Hypothalamus (tissue), 51 donors: ENCODE data around the gene LRRIQ1.
"Not testable (repeated sequence)": the region's sequence is repeated elsewhere in the genome, so short reads cannot be mapped to it uniquely, and the experiment has no call there.

Experiments used
- DNase-seq, 51 donors: peaks; one replicate each; lab custom pipeline; 2025; lab: John Stamatoyannopoulos, UW

The LRRIQ1 gene, protein sequence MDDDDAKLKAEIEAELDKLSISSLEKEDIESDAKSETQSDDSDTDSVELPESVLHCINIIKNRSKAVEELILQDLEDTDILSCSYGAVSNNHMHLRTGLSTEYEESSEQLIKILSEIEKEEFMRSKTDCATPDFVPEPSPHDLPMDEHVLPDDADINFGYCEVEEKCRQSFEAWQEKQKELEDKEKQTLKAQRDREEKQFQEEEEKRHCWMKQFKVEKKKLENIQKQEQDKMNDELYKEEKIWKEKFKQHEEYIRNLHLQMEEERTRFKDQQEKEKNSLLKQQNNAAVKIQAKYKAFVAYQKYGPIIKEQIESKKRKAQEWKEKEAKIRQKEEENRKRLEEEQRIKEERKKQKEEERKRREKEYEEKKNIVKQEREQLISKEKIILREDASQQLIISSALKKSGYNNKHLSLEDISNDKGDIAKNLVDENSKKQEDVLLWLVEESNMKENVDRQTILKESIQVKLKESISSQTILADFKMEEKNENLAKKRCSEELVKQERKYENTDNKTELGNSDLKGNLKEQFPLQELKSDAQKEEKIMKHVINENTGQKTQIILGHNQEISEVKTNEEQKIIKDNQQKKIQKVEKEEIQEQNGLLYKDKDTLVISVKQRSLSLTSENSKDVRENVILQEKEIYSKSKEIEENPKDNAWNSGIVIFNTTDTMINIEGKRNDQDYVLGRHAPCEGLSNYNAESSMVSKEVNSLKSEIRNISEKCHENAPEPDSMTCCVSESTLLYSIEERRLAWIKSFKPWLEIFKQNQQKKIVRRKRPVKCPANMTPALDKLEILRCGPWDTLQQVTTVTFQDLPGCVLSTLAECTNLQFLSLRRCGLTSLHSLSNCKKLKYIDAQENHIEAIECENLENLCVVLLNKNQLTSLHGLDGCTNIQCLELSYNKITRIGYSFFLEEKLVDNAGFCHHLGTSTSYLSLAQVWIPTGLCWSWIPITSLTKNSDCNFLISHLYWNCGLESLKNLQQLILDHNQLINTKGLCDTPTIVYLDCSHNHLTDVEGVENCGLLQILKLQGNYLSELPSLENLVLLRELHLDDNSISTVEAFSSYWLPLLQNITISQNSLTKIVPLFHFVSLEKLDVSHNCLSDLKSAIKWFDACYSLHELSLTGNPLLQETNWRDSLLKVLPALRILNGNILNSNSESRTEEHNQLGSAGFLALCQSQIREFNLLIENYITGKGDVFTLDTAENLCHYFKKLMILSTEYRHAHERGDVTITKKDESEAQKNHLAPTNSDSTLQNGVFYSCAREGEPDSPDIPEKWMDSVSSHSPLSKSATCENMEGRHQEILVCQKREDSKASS (N-terminal part only)

DNA sequence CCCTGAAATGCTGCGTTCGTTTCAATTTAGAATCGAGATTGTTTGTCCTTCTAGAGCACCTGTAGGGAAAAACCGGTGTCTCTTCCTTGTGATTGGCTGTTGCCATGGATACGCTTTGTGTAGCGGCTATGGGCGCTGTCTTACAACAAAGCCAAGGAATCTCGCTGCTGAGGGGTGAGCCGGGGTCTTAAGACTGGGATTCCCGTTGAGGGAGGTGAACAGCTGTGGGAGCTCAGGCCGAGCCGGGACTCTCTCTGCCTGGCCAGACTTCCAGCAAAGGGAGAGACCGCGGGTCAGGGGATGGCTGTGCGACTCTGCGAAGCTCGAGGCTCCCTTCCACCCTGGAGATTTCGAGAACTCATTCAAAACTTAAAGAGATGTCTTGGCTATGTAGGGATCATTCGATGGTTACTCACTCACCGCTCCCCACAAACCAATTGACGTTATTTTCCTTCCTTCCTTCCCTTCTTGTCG, at the start of gene LRRIQ1, which contains the start of gene TSPAN19:
LRRIQ1 (plus strand) TSS at position 118 of the 474 bp plus-strand sequence. CDS start 1,826 bp downstream, outside the sequence.
TSPAN19 (minus strand) TSS at position 44 of the 474 bp plus-strand sequence. CDS start 6,331 bp downstream, outside the sequence.
- DNase-seq, result peak in 48 of 51 donors; percentile 1 to 87 (median 46)

DNA sequence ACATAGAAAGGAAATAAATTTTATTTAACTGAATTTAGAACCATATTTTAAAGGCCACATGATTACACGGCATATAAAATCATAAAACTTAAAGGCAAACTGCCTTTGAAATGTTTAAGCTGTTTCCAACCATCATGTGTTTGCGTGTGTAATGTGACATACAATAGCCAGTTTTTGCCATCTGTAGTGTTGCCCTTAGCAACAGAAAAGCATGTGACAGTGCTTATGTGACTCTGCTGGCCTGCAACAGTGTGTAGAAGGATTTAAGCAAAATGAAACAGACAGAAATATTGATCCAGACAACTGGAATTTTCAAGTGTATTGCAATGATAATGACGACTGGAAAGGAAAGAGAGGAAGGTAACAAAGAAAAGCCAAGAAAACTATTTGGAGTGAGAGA, 49.6 kb upstream of the LRRIQ1 start:
- DNase-seq, result peak in 4 of 51 donors; percentile 0 to 18 (median 2)

DNA sequence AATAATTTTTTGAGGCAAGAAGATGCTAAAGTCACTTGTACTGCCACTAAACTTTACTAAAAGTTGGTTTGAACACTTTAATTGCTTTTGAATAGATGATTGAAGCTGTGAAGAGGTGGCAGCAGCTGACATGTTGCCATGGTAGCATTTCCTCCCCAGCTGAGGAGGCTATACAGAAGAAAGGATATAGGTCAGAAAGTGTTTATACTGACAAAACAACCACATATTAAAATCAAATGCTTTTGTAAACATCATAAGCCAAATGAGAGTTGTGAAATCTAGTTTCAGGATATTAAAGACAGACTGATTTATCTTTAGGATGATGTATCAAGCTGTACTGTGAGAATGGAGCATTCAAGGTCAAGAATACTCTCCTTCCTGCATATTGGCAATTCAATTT, 41.7 kb upstream of the LRRIQ1 start:
- no peak for DNase-seq

DNA sequence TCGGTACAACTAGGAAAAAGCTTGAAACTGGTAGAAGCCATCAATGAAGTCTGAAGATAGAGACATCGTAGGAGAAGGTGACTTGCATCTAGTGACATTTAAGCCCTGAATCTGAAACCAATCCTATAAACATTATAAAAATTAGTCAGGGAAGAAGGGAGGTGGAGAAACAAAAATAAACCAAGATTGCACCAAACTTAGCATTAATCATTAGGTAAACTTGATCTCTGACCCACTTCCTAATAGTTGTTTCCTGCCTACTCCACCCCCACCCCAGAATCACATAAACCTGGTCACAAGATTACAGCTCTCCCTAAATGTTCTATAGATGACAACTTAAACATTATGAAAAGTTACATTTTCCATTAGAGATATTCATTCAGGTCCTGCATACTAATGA, 40.5 kb upstream of the LRRIQ1 start:
- no peak for DNase-seq

DNA sequence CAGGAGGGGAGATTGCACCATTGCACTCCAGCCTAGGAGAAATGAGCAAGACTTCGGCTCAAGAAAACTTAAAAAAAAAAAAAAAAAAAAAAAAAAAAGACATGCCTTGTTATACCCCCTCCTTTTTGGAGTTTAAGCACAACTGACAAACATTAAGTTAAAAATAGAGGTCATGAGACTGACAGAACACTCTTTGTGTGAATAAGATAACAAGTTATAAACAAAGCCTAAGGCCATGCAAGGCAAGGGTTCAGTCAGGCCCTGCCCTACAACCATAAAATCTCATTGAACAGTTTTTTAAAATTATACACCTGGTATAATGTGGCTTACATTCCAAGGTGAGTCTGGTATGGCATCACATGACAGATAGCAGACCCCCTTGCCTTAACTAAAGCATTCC, 39.4 kb upstream of the LRRIQ1 start:
- no peak for DNase-seq

DNA sequence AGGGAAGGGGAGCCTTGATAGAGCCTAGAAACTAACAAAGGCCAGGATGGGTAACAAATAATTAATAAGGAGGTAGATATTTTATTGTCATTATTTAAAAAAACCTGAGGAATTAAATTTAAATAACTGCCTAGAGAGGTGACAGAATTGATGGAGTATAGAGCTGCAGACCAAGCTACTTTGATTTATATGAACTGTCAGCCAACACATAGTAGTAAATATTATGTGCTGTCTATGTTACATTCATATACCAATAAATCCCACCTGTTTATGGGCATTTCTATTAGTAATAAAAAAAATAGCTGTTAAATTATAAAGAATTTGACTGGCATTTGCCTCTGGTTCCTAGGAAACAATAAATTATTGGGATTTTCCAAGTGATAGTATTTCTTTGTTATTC, 37.8 kb upstream of the LRRIQ1 start:
- DNase-seq, result no peak

DNA sequence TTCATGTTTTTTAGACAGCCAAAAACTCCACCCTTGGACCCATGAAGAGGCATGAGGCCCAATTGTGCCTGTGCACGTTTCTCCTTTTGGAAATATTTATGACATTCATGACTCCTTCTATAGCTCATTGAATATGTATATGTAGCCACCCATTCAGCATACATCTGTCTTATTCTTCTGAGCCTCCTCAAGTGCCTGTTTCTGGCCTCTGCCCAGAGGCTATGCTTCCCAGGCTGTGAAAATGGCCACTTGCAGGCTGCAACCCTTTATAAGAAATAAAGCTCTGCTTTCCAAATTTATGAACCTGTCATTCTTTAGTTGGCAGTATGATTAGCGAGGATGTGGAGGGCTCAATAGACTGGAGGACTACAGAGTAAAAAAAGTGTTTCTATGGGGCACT, 35.4 kb upstream of the LRRIQ1 start:
- no peak for DNase-seq

DNA sequence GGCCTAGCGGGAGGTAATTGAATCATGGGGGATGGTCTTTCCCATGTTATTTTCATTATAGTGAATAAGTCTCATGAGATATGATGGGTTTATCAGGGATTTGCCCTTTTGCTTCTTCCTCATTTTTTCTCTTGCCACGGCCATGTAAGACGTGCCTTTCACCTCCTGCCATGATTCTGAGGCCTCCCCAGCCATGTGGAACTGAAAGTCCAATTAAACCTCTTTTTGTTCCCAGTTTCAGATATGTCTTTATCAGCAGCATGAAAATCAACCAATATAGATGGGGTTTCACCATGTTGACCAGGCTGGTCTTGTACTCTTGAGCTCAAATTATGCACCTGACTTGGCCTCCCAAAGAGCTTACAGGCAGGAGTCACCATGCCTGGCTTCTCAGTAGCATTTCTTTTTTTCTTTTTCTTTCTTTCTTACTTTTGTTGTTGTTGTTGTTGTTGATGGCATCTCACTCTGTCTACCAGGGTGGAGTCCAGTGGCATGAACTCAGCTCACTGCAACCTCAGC, 33.3 kb upstream of the LRRIQ1 start:
- no peak for DNase-seq

DNA sequence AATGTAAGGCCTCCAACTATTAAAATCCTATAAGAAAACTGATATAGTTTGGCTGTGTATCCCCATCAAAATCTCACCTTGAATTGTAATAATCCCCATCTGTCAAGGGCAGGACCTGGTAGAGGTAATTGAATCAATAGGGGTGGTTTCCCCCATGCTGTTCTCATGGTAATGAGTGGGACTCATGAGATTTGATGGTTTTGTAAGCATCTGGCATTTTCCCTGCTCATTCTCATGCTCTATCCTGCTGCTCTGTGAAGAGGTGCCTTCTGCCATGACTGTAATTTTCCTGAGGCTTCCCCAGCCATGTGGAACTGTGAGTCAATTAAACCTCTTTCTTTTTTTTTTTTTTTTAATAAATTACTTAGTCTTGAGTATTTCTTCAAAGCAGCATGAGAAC, 31.9 kb upstream of the LRRIQ1 start:
- DNase-seq, result no peak

DNA sequence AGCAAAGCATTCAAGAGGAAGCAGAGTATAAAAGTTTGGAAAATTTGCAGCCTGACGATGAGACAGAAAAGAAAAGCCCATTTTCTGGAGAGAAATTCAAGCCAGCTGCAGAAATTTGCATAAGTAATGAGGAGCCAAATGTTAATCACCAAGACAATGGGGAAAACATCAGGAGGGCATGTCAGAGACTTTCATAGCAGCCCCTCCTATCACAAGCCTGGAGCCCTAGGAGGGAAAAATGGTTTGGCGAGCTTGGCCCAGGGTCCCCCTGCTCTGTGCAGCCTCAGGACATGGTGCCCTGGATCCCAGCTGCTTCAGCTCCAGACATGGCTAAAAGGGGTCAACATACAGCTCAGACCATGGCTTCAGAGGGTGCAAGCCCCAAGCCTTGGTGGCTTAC, 31.1 kb upstream of the LRRIQ1 start:
- DNase-seq, result not testable (repeated sequence)

DNA sequence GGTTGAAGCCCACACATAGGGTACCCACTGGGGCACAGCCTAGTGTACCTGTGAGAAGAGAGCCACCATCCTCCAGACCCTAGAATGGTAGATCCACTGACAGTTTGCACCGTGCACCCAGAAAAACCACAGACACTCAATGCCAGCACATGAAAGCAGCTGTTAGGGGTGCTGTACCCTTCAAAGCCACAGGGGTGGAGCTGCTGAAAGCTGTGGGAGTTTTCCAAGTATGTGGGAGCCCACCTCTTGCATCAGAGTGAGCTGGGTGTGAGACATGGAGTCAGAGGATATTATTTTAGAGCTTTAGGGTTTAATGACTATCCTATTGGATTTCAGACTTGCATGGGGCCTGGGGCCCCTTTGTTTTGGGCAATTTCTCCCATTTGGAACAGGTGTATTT, 30.5 kb upstream of the LRRIQ1 start:
- no peak for DNase-seq

DNA sequence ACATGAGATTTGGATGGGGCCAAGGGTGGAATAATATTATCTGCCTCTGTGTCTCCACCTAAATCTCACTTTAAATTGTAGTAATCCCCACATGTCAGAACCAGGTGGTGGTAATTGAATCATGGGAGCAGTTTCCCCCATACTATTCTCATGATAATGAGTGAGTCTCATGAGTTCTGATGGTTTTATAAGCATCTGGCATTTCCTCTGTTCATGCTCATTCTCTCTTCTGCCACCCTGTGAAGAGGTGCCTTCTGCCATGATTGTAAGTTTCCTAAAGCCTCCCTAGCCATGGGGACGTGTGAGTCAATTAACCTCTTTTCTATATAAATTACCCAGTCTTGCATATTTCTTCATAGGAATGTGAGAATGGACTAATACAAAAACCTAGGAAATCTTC, 29.9 kb upstream of the LRRIQ1 start:
- no peak for DNase-seq

DNA sequence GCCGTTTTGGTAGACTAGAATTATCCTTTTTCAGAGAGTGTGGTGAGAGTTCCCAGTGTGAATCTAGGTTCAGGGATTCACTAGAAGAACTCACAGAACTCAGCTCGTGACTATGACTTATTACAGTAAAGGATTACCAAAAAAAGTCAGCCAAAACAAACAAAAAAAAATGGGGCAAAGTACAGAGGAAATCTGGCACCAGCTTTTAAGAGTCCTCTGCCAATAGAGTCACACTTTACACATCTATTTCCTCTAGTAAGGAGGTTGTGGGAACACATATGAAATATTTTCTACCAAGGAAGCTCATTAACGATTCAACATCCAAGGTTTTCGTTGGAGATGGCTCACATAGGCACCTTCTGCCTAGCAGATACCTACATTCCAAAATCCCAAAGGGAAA, 28.3 kb upstream of the LRRIQ1 start:
- DNase-seq, result no peak

DNA sequence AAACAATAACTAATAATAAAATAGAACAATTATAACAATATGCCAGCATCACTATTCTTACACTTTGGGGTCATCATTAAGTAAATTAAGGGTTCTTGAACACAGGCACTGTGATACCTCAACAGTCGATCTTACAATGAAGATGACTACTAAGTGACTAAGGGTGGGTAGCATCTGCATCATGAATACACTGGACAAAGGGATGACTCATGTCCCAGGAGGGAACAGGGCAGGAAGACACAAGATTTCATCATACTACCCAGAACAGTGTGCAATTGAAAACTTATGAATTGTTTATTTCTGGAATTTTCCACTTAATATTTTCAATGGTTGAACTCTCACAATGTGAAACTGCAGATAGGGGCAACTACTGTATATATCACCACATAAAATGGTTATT, 19.7 kb upstream of the LRRIQ1 start:
- DNase-seq, result peak in 9 of 51 donors; percentile 2 to 36 (median 5)

DNA sequence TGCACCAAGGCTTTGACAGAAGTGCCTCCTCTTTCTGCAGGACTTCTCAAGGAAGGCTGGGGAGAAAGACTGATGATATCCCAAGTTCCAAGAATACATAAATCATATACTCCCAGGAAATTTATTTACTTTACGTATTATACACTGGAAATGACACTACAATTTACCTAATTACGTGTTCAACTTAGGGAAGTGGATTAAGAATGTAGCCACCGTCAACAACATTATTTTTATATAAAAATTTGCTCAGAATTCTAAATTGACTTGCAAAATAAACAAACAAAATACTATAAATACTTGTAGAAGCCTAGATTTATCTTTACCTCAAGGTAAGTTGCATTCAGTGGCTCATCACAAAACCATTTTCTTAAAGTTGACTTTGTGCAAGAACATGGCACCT, 19.0 kb upstream of the LRRIQ1 start:
- no peak for DNase-seq

DNA sequence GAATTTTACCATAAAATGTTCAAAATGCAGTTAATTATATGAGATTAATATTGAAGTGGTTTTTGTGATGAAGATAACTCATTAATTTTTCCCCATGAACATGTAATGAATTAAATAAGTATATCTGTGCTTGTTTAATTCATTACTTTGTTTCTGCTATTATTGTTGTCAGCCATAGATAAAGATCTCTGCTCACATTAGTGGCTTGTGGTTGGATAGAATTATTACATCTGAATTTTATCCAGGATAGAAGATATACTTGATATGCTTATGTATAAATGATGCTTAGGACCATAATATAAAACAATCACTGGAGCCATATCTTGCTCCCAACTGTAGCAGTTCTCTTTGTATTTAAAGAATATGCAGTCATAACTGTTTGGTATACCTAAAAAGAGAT, 18.5 kb upstream of the LRRIQ1 start:
- no peak for DNase-seq

DNA sequence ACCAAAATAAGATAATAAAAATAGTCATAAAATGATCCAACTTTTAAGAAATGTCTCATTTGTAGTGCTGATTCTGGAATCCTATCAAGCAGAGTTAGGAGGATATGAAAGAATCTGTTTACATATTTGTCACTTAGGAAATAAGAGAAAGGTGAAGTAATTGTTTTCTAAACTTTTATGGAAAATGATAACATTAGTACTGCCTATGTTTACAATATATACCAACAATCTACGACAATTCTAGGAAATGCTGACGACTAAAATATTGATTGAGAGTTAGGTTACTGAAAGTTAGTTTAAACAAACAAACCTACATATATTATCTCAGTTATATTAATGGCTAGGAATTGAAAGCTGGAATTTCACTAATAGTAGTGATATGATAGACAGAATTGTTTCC, 18.1 kb upstream of the LRRIQ1 start:
- no peak for DNase-seq

DNA sequence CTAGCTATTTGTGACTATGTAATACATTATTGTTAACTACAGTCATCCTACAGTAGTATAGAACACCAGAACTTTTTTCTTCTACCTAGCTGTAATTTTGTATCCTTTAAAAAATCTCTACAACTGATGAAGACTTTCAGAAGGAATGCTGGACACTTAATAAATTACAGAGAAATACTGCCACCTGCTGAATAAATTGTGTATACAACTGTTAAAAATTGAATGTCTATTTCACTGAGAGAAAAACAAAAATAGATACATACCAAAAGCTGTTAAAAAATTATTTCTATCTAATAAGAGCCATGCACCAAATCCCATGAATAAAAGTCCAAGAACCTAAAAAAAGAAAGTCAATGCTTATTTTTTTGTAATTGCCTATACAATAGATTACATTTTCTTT, 6.7 kb upstream of the LRRIQ1 start:
- DNase-seq, result peak in 1 of 51 donors; percentile 19

DNA sequence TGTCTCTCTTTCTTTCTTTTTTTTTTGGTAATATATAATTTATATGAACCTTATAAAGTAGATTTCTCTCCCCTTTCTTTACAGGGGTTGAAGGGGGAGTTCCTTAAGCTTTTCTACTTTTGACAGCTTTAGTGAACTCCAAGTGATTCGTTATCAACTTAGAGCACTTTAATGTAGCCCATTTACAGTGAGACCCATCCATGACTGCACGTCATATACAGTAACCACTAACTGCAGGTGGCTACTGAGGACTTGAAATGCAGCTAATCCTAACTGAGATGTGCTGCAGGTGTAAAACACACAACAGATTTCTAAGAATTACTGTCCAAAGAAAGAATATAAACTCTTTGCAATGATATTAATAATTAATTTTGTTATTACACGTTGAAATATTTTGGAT, 582 bp downstream of the LRRIQ1 start:
- DNase-seq, result no peak

DNA sequence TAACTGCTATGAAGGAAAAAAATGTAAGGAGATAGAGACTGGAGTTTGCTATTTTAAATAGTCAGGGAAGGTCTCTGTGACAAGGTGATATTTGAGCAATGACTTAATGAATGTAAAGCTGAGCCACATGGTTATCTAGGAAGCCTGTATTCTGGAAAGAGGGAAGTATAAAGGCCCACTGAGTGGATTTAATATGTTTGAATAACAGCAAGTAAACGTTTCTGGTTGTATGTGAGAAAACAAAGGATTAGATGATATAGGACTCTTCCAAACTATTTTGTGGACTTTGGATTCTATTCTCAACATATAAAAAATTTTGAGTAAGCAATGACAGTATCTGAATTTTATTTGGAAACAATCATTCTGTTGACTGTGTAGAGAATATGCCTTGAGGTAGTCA, 5.2 kb downstream of the LRRIQ1 start:
- no peak for DNase-seq
